UCSD-AML1 (cell line): ENCODE data around the gene RMND5A.

Experiments
- DNase-seq: peaks from one replicate; lab custom pipeline; 2025; ENCODE audit not compliant: unreplicated experiment; lab: John Stamatoyannopoulos, UW

The RMND5A gene

GRCh38 chr2:86764661-86765309 lies 44.7 kb downstream of the RMND5A start:
- no peak for DNase-seq

DNA sequence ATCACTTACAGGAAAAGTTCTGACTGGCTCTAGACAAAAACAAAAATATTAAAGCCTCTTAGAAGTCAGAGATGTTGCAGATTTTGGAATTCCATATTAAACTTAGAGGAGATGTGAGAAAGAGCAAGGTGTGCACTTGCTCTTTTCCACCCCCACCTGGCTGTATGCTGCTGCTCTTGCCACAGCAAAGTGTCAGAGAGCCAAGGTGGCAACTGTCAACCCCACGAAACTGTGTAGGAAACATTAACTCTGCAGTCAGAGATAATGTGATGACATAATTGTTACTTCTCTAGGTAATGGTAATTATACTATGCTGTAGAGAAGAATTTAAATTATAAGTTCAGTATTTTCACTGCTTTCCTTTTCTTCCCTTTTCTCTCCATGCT lies 45.2 kb downstream of the RMND5A start:
- no peak for DNase-seq

GRCh38 chr2:86768189-86768949 lies 48.3 kb downstream of the RMND5A start:
- no peak for DNase-seq

- DNase-seq: no peak
These were observed 49.7 kb downstream of the RMND5A start for GRCh38 chr2:86769838-86770237.

GRCh38 chr2:86770816-86771301 lies 50.8 kb downstream of the RMND5A start:
- no peak for DNase-seq

DNA sequence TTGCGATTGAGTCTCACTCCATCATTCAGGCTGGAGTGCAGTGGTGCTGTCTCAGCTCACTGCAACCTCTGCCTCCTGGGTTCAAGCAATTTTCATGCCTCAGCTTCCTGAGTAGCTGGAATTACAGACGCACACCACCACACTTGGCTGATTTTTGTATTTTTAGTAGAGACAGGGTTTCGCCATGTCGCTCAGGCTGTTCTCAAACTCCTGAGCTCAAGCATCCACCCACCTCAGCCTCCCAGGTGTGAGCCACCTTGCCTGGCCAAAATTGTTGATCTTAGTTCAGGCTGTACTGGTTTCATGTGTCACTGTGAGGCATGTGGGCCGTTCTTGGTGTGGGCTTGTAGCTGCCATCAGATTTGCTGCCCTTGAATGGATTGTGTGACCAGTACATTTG lies 52.5 kb downstream of the RMND5A start:
- DNase-seq: no peak

DNA sequence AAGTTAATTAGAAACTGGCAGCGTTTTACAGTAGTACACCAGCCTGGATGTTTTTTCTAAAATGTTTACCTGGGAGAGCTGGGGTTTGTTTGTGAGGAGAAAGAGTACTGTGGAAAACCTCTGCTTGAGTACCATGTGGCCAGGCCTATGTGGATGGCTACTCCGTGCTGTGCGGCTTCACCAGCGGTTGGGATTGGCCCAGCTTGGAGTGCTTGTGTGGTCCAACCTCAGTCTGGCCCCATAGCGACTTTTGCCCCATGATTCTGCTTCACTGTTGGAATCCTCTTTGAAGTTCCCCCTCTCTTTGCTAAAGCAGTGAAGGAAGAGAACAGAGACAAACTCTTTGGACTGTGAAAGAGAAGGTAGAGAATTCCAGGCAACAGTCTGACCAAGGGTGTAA lies 54.8 kb downstream of the RMND5A start:
- DNase-seq: no peak

- DNase-seq: no peak
These were observed 55.2 kb downstream of the RMND5A start for GRCh38 chr2:86775338-86775737.

DNA sequence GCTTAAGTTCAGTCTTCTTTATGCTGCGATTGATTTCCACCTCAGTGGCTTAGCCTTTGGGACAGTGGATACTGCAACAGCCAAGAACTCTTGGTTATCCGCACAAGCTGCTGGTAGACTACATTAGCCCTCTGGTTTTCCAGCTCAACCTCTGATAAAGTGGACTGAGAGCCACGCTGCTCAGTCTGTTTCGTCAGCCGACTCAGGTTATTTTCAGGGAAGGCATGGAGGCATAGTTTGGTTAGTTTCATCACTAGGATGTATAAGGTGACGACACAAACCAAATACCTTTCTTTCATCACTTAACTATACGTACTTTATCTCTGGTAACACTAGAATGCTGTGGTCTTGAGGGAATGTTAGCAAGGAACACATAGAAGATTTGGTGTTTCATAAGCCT lies 56.4 kb downstream of the RMND5A start:
- no peak for DNase-seq

- DNase-seq: no peak
These were observed 58.9 kb downstream of the RMND5A start for GRCh38 chr2:86778957-86779356.

DNA sequence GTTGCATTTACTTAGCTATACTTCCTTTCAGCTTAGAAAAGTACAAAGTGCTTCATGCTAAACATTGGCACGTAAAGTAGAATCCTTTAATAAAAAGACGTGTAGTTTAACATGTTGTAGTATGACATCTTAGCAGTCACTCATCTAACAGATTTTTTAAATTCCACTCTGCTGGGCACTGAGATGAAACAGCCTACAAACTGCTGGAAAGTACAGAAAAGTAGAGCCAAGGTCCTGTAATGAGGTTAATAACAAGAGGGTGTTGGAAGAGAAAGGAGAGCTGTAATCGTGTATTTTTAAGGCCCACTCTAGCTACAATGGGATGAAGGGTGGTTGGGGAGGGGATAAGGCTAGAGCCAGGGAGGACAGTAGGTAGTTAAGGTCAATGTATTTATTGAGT lies 59.9 kb downstream of the RMND5A start:
- DNase-seq: no peak

GRCh38 chr2:86781363-86781762 lies 61.3 kb downstream of the RMND5A start:
- no peak for DNase-seq

DNA sequence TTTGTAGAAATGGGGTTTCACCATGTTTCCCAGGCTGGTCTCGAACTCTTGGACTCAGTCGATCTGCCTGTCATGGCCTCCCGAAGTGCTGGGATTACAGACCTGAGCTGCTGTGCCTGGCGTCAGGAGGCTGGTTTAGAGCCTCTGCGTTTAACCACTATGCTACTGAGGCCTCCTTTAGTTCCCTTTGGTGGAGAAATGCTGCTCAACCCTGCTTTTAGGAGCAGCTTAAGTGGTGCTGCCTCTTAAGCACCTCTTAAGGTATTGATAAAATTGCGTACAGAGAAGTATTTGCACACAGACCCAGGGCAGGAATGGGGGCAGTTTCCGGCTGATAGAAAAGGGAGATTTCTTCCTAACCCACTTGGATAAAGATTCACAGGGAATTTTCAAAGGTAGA lies 62.7 kb downstream of the RMND5A start:
- no peak for DNase-seq

GRCh38 chr2:86783615-86784339 lies 63.7 kb downstream of the RMND5A start:
- DNase-seq: no peak

DNA sequence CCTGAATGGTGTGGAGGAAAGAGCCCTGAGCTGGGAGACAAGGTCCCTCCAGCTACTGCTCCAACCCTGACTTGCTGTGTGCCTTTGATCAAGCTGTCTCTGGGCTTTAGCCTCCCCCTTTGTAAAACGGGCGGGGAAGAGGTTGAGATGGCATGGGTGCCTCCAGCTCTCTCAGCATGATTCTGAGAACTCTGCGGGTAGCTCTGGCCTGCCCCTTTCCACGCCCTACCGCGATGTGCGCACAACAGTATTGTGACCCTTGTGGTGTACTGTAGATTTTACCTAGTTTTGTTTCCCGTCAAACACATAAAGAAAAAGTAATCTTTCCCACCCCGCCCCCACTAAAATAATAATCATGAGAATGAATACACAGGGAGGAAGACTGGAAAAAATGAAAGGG lies 65.4 kb downstream of the RMND5A start:
- no peak for DNase-seq

DNA sequence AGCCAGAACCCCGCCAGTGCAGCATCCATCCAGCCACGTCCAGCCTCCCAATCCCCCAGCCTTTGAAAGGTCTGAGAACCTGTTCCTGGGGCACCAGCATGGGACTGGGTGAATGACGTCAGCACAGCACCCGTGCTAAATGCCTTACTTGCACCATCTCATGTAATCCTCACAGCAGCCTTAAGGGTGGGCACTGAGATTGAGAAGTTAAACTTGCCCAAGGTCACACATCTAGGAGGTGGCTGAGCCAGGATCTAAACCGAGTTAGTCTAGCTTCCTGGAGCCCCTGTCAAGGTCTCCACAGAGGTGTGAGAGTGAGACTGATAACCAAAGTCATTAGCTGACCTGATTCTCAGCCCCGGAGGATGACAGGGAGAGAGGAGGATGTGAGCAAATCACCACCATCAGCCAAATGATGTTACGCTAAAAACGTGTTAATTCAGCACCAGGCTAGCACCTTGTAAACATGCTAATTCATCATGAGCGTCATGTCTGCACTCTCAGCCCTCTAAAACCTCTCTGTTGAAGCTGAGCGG lies 66.0 kb downstream of the RMND5A start:
- no peak for DNase-seq

- DNase-seq: no peak
These were observed 67.6 kb downstream of the RMND5A start for GRCh38 chr2:86787736-86788135.

- no peak for DNase-seq
These were observed 68.1 kb downstream of the RMND5A start for GRCh38 chr2:86788165-86788564.

DNA sequence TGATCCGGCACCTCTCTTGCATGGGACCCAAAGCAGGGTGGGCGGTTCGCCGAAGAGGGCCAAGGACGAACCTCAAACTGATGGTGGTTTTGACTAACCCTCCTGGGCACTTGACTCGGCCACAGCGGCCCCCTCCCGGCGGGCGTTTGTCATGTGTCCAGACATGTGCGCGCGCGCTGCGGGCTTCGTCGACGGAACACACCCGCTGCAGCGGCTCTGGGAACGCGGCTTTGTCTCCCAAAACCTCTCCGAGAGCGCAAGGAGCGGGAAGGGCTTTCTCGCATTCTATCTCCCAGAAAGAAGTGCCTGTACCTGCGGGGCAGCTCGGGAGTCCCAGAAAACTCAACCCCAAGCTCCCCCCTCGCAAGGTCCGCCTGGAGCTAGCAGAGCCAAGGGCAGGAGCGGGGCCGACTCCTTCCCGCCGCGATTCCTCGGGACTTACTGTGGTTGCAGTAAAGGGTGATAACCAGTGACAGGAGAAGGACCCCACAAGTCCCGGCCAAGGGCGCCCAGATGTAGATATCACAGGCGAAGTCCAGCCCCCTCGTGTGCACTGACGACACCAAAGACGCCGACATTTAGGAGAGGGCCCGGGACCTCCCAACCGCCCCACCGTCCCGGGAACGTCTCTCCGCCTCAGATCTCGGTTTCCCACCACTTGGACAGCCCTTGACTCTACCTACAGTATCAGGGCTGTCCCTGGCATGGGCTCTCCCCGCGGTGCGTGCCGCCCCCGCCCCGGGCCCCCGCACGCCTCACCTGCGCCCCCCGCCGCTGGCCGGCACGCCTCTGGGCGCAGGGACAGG lies 69.0 kb downstream of the RMND5A start:
- no peak for DNase-seq

DNA sequence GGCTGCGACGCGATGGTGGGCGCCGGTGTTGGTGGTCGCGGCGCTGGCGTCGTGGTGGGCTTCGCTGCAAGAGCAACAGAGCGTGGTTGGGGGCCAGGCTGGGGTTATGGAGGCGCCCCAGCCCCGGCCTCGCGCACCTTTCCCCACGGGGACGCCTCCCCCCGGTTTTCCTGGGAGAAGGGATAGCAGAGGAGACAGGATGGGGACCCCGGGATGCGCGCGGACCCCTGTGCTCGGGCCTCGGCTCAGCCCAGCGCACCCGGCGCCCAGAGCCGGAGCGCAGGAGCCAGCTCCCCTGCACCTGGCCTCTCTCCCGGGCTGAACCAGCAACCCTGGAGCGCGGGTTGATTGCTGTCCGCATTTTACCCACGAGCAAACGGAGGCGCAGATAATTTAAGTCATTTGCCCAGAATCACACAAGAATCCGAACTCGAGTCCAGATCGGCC lies 69.6 kb downstream of the RMND5A start:
- no peak for DNase-seq

- DNase-seq: no peak
These were observed 70.1 kb downstream of the RMND5A start for GRCh38 chr2:86790134-86790675.
